NCI-H345 treated with DMSO at 0.1 percent for 48 hours (cell line): ENCODE results near the gene PDXDC1.
"Not testable (repeated sequence)": the region's sequence is repeated elsewhere in the genome, so short reads cannot be mapped to it uniquely, and the experiment has no call there.

Experiments
- DNase-seq: peaks from one replicate; lab custom pipeline; 2025; ENCODE audit not compliant: unreplicated experiment; lab: John Stamatoyannopoulos, UW

PDXDC1 gene

GRCh38 chr16:15154650-15155562 lies 180.1 kb downstream of the PDXDC1 start:
- DNase-seq: peak; percentile 64

GRCh38 chr16:15157644-15158043 lies 182.8 kb downstream of the PDXDC1 start:
- not testable (repeated sequence) for DNase-seq

GRCh38 chr16:15159671-15160070 lies 184.8 kb downstream of the PDXDC1 start:
- DNase-seq: not testable (repeated sequence)

- not testable (repeated sequence) for DNase-seq
These were observed 185.7 kb downstream of the PDXDC1 start for GRCh38 chr16:15160571-15160970.

- not testable (repeated sequence) for DNase-seq
These were observed 188.2 kb downstream of the PDXDC1 start for GRCh38 chr16:15163055-15163454.

- not testable (repeated sequence) for DNase-seq
These were observed 191.4 kb downstream of the PDXDC1 start for GRCh38 chr16:15166177-15166576.

- DNase-seq: not testable (repeated sequence)
These were observed 193.5 kb downstream of the PDXDC1 start for GRCh38 chr16:15168303-15168702.

GRCh38 chr16:15168953-15169652 lies 194.3 kb downstream of the PDXDC1 start:
- not testable (repeated sequence) for DNase-seq

- DNase-seq: not testable (repeated sequence)
These were observed 205.1 kb downstream of the PDXDC1 start for GRCh38 chr16:15179909-15180308.

- not testable (repeated sequence) for DNase-seq
These were observed 206.1 kb downstream of the PDXDC1 start for GRCh38 chr16:15180946-15181345.

GRCh38 chr16:15184000-15184399 lies 209.2 kb downstream of the PDXDC1 start:
- not testable (repeated sequence) for DNase-seq
